CD14-positive monocyte (primary cell): Measurements from ENCODE around the gene MMP27. TPM values are rescaled to one million over a fixed set of nuclear protein-coding genes. Genes with fewer than 3 reads are reported as not detected.

ENCODE experiments used
- DNase-seq, 3 donors: peaks; one replicate each; pipeline ENCODE4 v3.0.0-alpha.2; 2011 to 2022
- H2AFZ ChIP-seq: 2 replicates; pipeline ENCODE4 v1.6.0; 2012; ENCODE audit warnings: mild to moderate bottlenecking, low read depth, low read length, inconsistent platforms; ENCODE audit not compliant: insufficient read depth, poor library complexity, severe bottlenecking
- H3K27ac ChIP-seq, 2 donors: 1 replicate in 1 of 2; 2 replicates in 1 of 2; pipeline ENCODE4 v1.5.1; 2012 to 2013; ENCODE audit warnings: low read length in 2 of 2, control low read depth in 1 of 2, inconsistent platforms in 1 of 2, low read depth in 1 of 2, mild to moderate bottlenecking in 1 of 2
- H3K27me3 ChIP-seq, 2 donors: one replicate each; pipeline versions ENCODE4 v1.6.0 to v1.6.1; 2011 to 2013; ENCODE audit warnings: low read length in 2 of 2; ENCODE audit not compliant: control insufficient read depth in 2 of 2, insufficient read depth in 2 of 2
- H3K36me3 ChIP-seq, 2 donors: replicated peaks in 1 of 2; 1 replicate in 1 of 2; 2 replicates in 1 of 2; pipeline versions ENCODE4 v1.5.1 to v1.6.1; 2012 to 2013; ENCODE audit warnings: low read length in 2 of 2, control low read depth in 1 of 2, inconsistent platforms in 1 of 2, mild to moderate bottlenecking in 1 of 2; ENCODE audit not compliant: insufficient read depth in 2 of 2, control insufficient read depth in 1 of 2
- H3K4me1 ChIP-seq, 2 donors: 1 replicate in 1 of 2; 2 replicates in 1 of 2; pipeline versions ENCODE4 v1.5.1 to v1.6.1; 2012 to 2013; ENCODE audit warnings: low read length in 2 of 2, control low read depth in 1 of 2, inconsistent platforms in 1 of 2, mild to moderate bottlenecking in 1 of 2, moderate library complexity in 1 of 2; ENCODE audit not compliant: insufficient read depth in 2 of 2, control insufficient read depth in 1 of 2
- H3K4me2 ChIP-seq: replicated peaks from 2 replicates; pipeline ENCODE3; 2012; ENCODE audit warnings: low read length, moderate library complexity, mild to moderate bottlenecking; ENCODE audit not compliant: poor library complexity, severe bottlenecking; ENCODE audit errors: extremely low read depth
- H3K4me3 ChIP-seq, 3 experiments: fragments of 200-600 bp in 1 of 3; sonication (generic) in 1 of 3; replicated peaks in 1 of 3; 1 replicate in 2 of 3; 2 replicates in 1 of 3; pipeline ENCODE4 v1.5.1; 2011 to 2013; ENCODE audit warnings: low read length in 3 of 3, mild to moderate bottlenecking in 3 of 3, control low read depth in 2 of 3, low read depth in 2 of 3, inconsistent platforms in 1 of 3, moderate library complexity in 1 of 3
- H3K79me2 ChIP-seq: 2 replicates; pipeline ENCODE4 v1.6.0; 2012; ENCODE audit warnings: mild to moderate bottlenecking, control low read depth, inconsistent platforms, low read length, moderate library complexity; ENCODE audit not compliant: insufficient read depth
- H3K9ac ChIP-seq: 2 replicates; pipeline ENCODE4 v1.6.0; 2017; ENCODE audit warnings: low read length, mild to moderate bottlenecking; ENCODE audit not compliant: insufficient read depth, poor library complexity, severe bottlenecking
- H3K9me3 ChIP-seq, 2 donors: replicated peaks in 1 of 2; 1 replicate in 1 of 2; 2 replicates in 1 of 2; pipeline versions ENCODE4 v1.5.1 to v1.6.1; 2012 to 2013; ENCODE audit warnings: low read length in 2 of 2, control low read depth in 1 of 2; ENCODE audit not compliant: control insufficient read depth in 1 of 2, insufficient read depth in 1 of 2
- H4K20me1 ChIP-seq: 2 replicates; pipeline ENCODE4 v1.6.0; 2012; ENCODE audit warnings: mild to moderate bottlenecking, low read length, control low read depth, moderate library complexity; ENCODE audit not compliant: insufficient read depth
- H3K27ac Mint-ChIP-seq, 7 donors: one replicate each; pipeline ENCODE4 v1.8.0; 2020; ENCODE audit warnings: mild to moderate bottlenecking in 7 of 7, mixed read lengths in 7 of 7, moderate library complexity in 6 of 7, inconsistent platforms in 2 of 7
- H3K27me3 Mint-ChIP-seq, 3 donors: one replicate each; pipeline ENCODE4 v1.8.0; 2021 to 2022; ENCODE audit warnings: low read depth in 3 of 3, mild to moderate bottlenecking in 3 of 3, mixed read lengths in 3 of 3, moderate library complexity in 3 of 3, inconsistent platforms in 1 of 3
- H3K36me3 Mint-ChIP-seq, 2 donors: one replicate each; pipeline ENCODE4 v1.8.0; 2020; ENCODE audit warnings: mixed read lengths in 2 of 2, inconsistent platforms in 1 of 2, mild to moderate bottlenecking in 1 of 2
- H3K4me1 Mint-ChIP-seq: one replicate; pipeline ENCODE4 v1.8.0; 2020; ENCODE audit warnings: mild to moderate bottlenecking, mixed read lengths
- H3K4me3 Mint-ChIP-seq, 2 donors: one replicate each; pipeline ENCODE4 v1.8.0; 2020; ENCODE audit warnings: mild to moderate bottlenecking in 2 of 2, mixed read lengths in 2 of 2, moderate library complexity in 1 of 2
- H3K9me3 Mint-ChIP-seq, 7 donors: one replicate each; pipeline ENCODE4 v1.8.0; 2020 to 2022; ENCODE audit warnings: mixed read lengths in 7 of 7, mild to moderate bottlenecking in 6 of 7, moderate library complexity in 6 of 7, inconsistent platforms in 2 of 7
- CTCF ChIP-seq: fragments of 200-600 bp; IDR thresholded peaks from one replicate; pipeline ENCODE4 v1.8.0; 2022; ENCODE audit warnings: antibody characterized with exemption, mild to moderate bottlenecking
- WGBS: methylation state at CpG from one replicate; pipeline ENCODE4 v1.1.5; 2013; ENCODE audit warnings: missing lambda C conversion rate; ENCODE audit not compliant: insufficient coverage; 5-methylcytosine and 5-hydroxymethylcytosine counted together
- intact Hi-C, 2 donors: fragments of 100-400 bp; cut with micrococcal nuclease; formaldehyde crosslinking; loops; one replicate each; pipeline versions ENCODE4 v1.15.0 to v1.15.1; 2023
- polyA plus RNA-seq, 3 donors: library from polyadenylated mRNA; depleted of rRNA in 1 of 3; unstranded in 2 of 3; stranded (reverse) in 1 of 3; fragments of 300-500 nt in 2 of 3; fragments of >200 nt in 1 of 3; fragmentation: Illumina TruSeq in 2 of 3; gene quantifications; 1 replicate in 2 of 3; 2 replicates in 1 of 3; pipeline ENCODE4 v1.2.3, GENCODE V29; 2012 to 2021

MMP27 gene
- polyA plus RNA-seq, 3 donors: not detected

- Histone ChIP-seq H2AFZ (no peak overlapping the region), H3K79me2 (no peaks in the 10 kb centered on the region), H3K4me1 (no peaks in the 10 kb centered on the region), H3K27ac (no peak overlapping the region), H4K20me1 (no peaks in the 10 kb centered on the region), H3K27me3 (no peaks in the 10 kb centered on the region), H3K9ac (no peak overlapping the region), H3K4me3 (no peak overlapping the region), H3K9me3 (no peaks in the 10 kb centered on the region), H3K4me2 (no peak overlapping the region), H3K36me3 (no peaks in the 10 kb centered on the region)
- intact Hi-C loops: no loop called here
- Mint-ChIP-seq H3K27ac (no peak overlapping the region), H3K4me3 (no peak overlapping the region), H3K4me1 (no peaks in the 10 kb centered on the region), H3K36me3 (no peaks in the 10 kb centered on the region), H3K9me3 (peaks cover 0 to 4% (median 0%) of the 10 kb centered on the region in 7 donors), H3K27me3 (peaks cover 0 to 2% (median under 1%) of the 10 kb centered on the region in 3 donors)
- TF ChIP-seq CTCF: no peak
- DNase-seq: no peak
Observed at GRCh38 chr11:102647430-102647829, 58.1 kb downstream of the MMP27 start.

- Histone ChIP-seq H2AFZ (no peak overlapping the region), H4K20me1 (no peaks in the 10 kb centered on the region), H3K79me2 (no peaks in the 10 kb centered on the region), H3K27me3 (no peaks in the 10 kb centered on the region), H3K27ac (no peak overlapping the region), H3K4me3 (no peak overlapping the region), H3K9me3 (no peaks in the 10 kb centered on the region), H3K4me1 (no peaks in the 10 kb centered on the region), H3K4me2 (no peak overlapping the region), H3K9ac (no peak overlapping the region), H3K36me3 (no peaks in the 10 kb centered on the region)
- WGBS: no CpG with 5 or more reads among the region's 4 CpGs
- DNase-seq: no peak
- no peaks in the 10 kb centered on the region for H3K36me3 Mint-ChIP-seq
- peaks cover 2 to 3% (median 2%) of the 10 kb centered on the region in 3 donors for H3K27me3 Mint-ChIP-seq
- intact Hi-C loops: no loop called here
- H3K4me1 Mint-ChIP-seq: no peaks in the 10 kb centered on the region
- H3K4me3 Mint-ChIP-seq: no peak overlapping the region
- TF ChIP-seq CTCF: no peak
- no peak overlapping the region for H3K27ac Mint-ChIP-seq
- peaks cover 0 to 2% (median 0%) of the 10 kb centered on the region in 7 donors for H3K9me3 Mint-ChIP-seq
Observed at GRCh38 chr11:102643941-102644340, 61.6 kb downstream of the MMP27 start.

Other genes starting within 250 kb of the MMP27 start
- gene MMP7, start 175.0 kb downstream of the MMP27 start, polyA plus RNA-seq: not detected
- not detected for gene MMP20, start 80.4 kb downstream of the MMP27 start, polyA plus RNA-seq
- under 1 TPM in 1 of 3 donors, not detected in 2; 0.14 TPM for gene MMP8, start 19.2 kb upstream of the MMP27 start, polyA plus RNA-seq
- gene MMP10, start 74.9 kb upstream of the MMP27 start, polyA plus RNA-seq: not detected
- not detected for gene MMP1, start 92.4 kb upstream of the MMP27 start, polyA plus RNA-seq
- gene MMP3, start 137.8 kb upstream of the MMP27 start, polyA plus RNA-seq: not detected
- not detected for gene MMP12, start 169.2 kb upstream of the MMP27 start, polyA plus RNA-seq
- not detected for gene MMP13, start 250.0 kb upstream of the MMP27 start, polyA plus RNA-seq